ENCODE measurements around the gene UBAC2.

The UBAC2 gene

GRCh38 chr13:99363949-99364348 lies 163.3 kb downstream of the UBAC2 start:
- no peak for DNase-seq (ENCODE audit: low read depth)
- H3K4me3 ChIP-seq (replicated peaks; ENCODE audit: low read depth, low read length): no peak overlapping the region
- TF ChIP-seq CTCF (IDR thresholded peaks at IDR 0.05; ENCODE audit: low read length, missing control alignments): no peak

GRCh38 chr13:99366075-99366987 lies 165.7 kb downstream of the UBAC2 start:
- H3K4me3 ChIP-seq (replicated peaks; ENCODE audit: low read depth, low read length): no peak overlapping the region
- TF ChIP-seq CTCF (IDR thresholded peaks at IDR 0.05; ENCODE audit: low read length, missing control alignments): no peak
- DNase-seq (ENCODE audit: low read depth): no peak

- no peak overlapping the region for H3K4me3 ChIP-seq (replicated peaks; ENCODE audit: low read depth, low read length)
- DNase-seq (ENCODE audit: low read depth): no peak
- no peak for TF ChIP-seq CTCF (IDR thresholded peaks at IDR 0.05; ENCODE audit: low read length, missing control alignments)
Measured at GRCh38 chr13:99367106-99367616, 166.5 kb downstream of the UBAC2 start.

GRCh38 chr13:99367663-99368448 lies 167.2 kb downstream of the UBAC2 start:
- H3K4me3 ChIP-seq (replicated peaks; ENCODE audit: low read depth, low read length): no peak overlapping the region
- no peak for TF ChIP-seq CTCF (IDR thresholded peaks at IDR 0.05; ENCODE audit: low read length, missing control alignments)
- DNase-seq (ENCODE audit: low read depth): no peak

GRCh38 chr13:99370481-99371275 lies 170.0 kb downstream of the UBAC2 start:
- TF ChIP-seq CTCF (IDR thresholded peaks at IDR 0.05; ENCODE audit: low read length, missing control alignments): no peak
- H3K4me3 ChIP-seq (replicated peaks; ENCODE audit: low read depth, low read length): no peak overlapping the region
- DNase-seq (ENCODE audit: low read depth): no peak

- no peak overlapping the region for H3K4me3 ChIP-seq (replicated peaks; ENCODE audit: low read depth, low read length)
- DNase-seq (ENCODE audit: low read depth): no peak
- no peak for TF ChIP-seq CTCF (IDR thresholded peaks at IDR 0.05; ENCODE audit: low read length, missing control alignments)
Measured at GRCh38 chr13:99371956-99372355, 171.3 kb downstream of the UBAC2 start.
